Neural cell (in vitro differentiated cells): ENCODE measurements around the gene DND1.

ENCODE experiments used
- CTCF ChIP-seq: fragments of 450-650 bp; IDR thresholded peaks from 2 replicates; pipeline ENCODE4 v1.5.1; 2014; ENCODE audit warnings: antibody characterized with exemption, mild to moderate bottlenecking, moderate library complexity; ENCODE audit not compliant: poor library complexity, severe bottlenecking
- EP300 ChIP-seq: fragments of 450-650 bp; conservative IDR thresholded peaks from 2 replicates; pipeline ENCODE4 v1.6.1; 2014; ENCODE audit warnings: antibody characterized with exemption, mild to moderate bottlenecking, moderate library complexity; ENCODE audit not compliant: poor library complexity, severe bottlenecking

GRCh38 chr5:140664030-140664358 lies 9.4 kb downstream of the DND1 start:
- TF ChIP-seq CTCF (no peak), EP300 (no peak)
